Adrenal gland (tissue), 19 donors: ENCODE measurements around the gene MAN2B2. TPM values are rescaled to one million over a fixed set of nuclear protein-coding genes. Genes with fewer than 3 reads are reported as not detected.

ENCODE experiments used
- DNase-seq, 7 donors: peaks; one replicate each; pipeline ENCODE4 v3.0.0-alpha.2; 2019 to 2020
- H3K27ac ChIP-seq, 5 donors: fragments of 200-600 bp; sonication (generic) in 4 of 5; 1 replicate in 3 of 5; 2 replicates in 2 of 5; pipeline versions ENCODE4 v1.5.1 to v1.8.0; 2016 to 2020; ENCODE audit warnings: mild to moderate bottlenecking in 1 of 5
- H3K27me3 ChIP-seq: fragments of 200-600 bp; 2 replicates; pipeline ENCODE4 v1.8.0; 2021
- H3K36me3 ChIP-seq, 2 donors: fragments of 200-600 bp; replicated peaks in 1 of 2; 1 replicate in 1 of 2; 2 replicates in 1 of 2; pipeline versions ENCODE4 v1.5.1 to v1.8.0; 2018 to 2022
- H3K4me1 ChIP-seq, 2 donors: fragments of 200-600 bp; replicated peaks in 1 of 2; 1 replicate in 1 of 2; 2 replicates in 1 of 2; pipeline versions ENCODE4 v1.5.1 to v1.8.0; 2018 to 2021
- H3K4me3 ChIP-seq, 4 donors: fragments of 200-600 bp; sonication (generic) in 3 of 4; one replicate each; pipeline ENCODE4 v1.5.1; 2016 to 2018
- H3K9me3 ChIP-seq, 3 donors: fragments of 200-600 bp; sonication (generic) in 1 of 3; replicated peaks in 1 of 3; 1 replicate in 2 of 3; 2 replicates in 1 of 3; pipeline versions ENCODE4 v1.5.1 to v1.8.0; 2016 to 2021
- CTCF ChIP-seq, 6 experiments: fragments of 450-650 bp in 4 of 6; fragments of 200-600 bp in 2 of 6; sonication (generic) in 1 of 6; IDR thresholded peaks; 1 replicate in 5 of 6; 2 replicates in 1 of 6; pipeline versions ENCODE4 v1.5.1 to v1.8.0; 2016 to 2021; ENCODE audit warnings: antibody characterized with exemption in 6 of 6, mild to moderate bottlenecking in 2 of 6, moderate library complexity in 1 of 6
- POLR2A ChIP-seq, 2 donors: fragments of 450-650 bp; IDR thresholded peaks; one replicate each; pipeline ENCODE4 v1.6.1; 2017; ENCODE audit warnings: antibody characterized with exemption in 2 of 2, mild to moderate bottlenecking in 2 of 2, moderate library complexity in 1 of 2
- WGBS, 4 donors: extraction: QIAGEN DNeasy Blood & Tissue Kit in 2 of 4; methylation state at CpG; one replicate each; pipeline versions ENCODE4 v1.1.5 to v1.1.7; 2013 to 2017; 5-methylcytosine and 5-hydroxymethylcytosine counted together
- intact Hi-C, 2 donors: fragments of 100-400 bp; cut with DNase I; formaldehyde crosslinking; loops; one replicate each; pipeline versions ENCODE4 v1.14.1 to v1.15.0; 2022 to 2023
- long read RNA-seq, 10 donors: library from polyadenylated mRNA in 3 of 10; unstranded in 2 of 10; stranded (forward) in 1 of 10; transcript quantifications; one replicate each; pipeline ENCODE4 v2.0.0 and lab custom pipeline, GENCODE V29; 2021 to 2026
- polyA plus RNA-seq, 3 donors: library from polyadenylated mRNA; stranded (reverse); fragments of 200-250 nt in 2 of 3; fragments of 350-450 nt in 1 of 3; fragmentation: Illumina TruSeq in 1 of 3; extraction: RNeasy Lipid Tissue Mini Kit (QIAGEN cat#74804) in 1 of 3; gene quantifications; one replicate each; pipeline ENCODE4 v1.2.3, GENCODE V29; 2013 to 2014
- total RNA-seq, 9 donors: library from RNA; depleted of rRNA in 4 of 9; stranded (reverse); fragments of >200 nt in 4 of 9; fragments of 120-200 nt in 1 of 9; fragmentation: NEBNext Ultra II Directional in 1 of 9; extraction: Animal tissue kit (Norgen Biotek cat#: 25700) in 1 of 9; gene quantifications; one replicate each; pipeline versions ENCODE4 v1.1.0 to v1.2.4, GENCODE V29; 2013 to 2023
- donor health status: healthy with polysubstance abuse.
- donor health status: Bipolar disorder and iron deficiency.
- donor health status: DM: yes; HTN: yes; CAD: no.
- donor health status: DM: no; HTN: no; CAD: no.
- donor health status: DM: no; HTN: no; CAD: no.
- donor health status: DM: yes; HTN: yes; CAD: no.

Gene MAN2B2
- total RNA-seq (10 to 100 TPM; 10.6 to 50.6 (median 32.5) TPM), polyA plus RNA-seq (10 to 100 TPM in 2 of 3 donors, 1 to 10 TPM in 1; 9.3 to 15.7 (median 14.6) TPM)
- long read RNA-seq, donor 1, full-length matches to known transcripts: 2 of 302 reads
- long read RNA-seq, donor 1, partial matches to known transcripts: 209 of 302 reads
- long read RNA-seq, donor 1, other reads (novel, unspliced or antisense): 91 of 302 reads
- long read RNA-seq, donor 2, partial matches to known transcripts: 12 of 12 reads
- long read RNA-seq, donor 2, other reads (novel, unspliced or antisense): 0 of 12 reads
- long read RNA-seq, donor 3, partial matches to known transcripts: 5 of 10 reads
- long read RNA-seq, donor 3, other reads (novel, unspliced or antisense): 5 of 10 reads
- long read RNA-seq, donor 4, full-length matches to known transcripts: 1 of 13 reads
- long read RNA-seq, donor 4, partial matches to known transcripts: 3 of 13 reads
- long read RNA-seq, donor 4, other reads (novel, unspliced or antisense): 9 of 13 reads
- long read RNA-seq, donor 5, full-length matches to known transcripts: 29 of 54 reads
- long read RNA-seq, donor 5, partial matches to known transcripts: 17 of 54 reads
- long read RNA-seq, donor 5, other reads (novel, unspliced or antisense): 8 of 54 reads
- long read RNA-seq, donor 6, full-length matches to known transcripts: 4 of 31 reads
- long read RNA-seq, donor 6, partial matches to known transcripts: 5 of 31 reads
- long read RNA-seq, donor 6, other reads (novel, unspliced or antisense): 22 of 31 reads
- long read RNA-seq, donor 7: 0 reads
- long read RNA-seq, donor 8, full-length matches to known transcripts: 1 of 1 reads
- long read RNA-seq, donor 8, partial matches to known transcripts: 0 of 1 reads
- long read RNA-seq, donor 8, other reads (novel, unspliced or antisense): 0 of 1 reads
- long read RNA-seq, donor 9: 0 reads
- long read RNA-seq, donor 10: 0 reads

- TF ChIP-seq POLR2A (IDR thresholded peaks at IDR 0.05) (peak; percentile 44 to 54), CTCF (IDR thresholded peaks at IDR 0.05) (peak in 3 of 6 experiments; percentile 12 to 27 (median 21))
- H3K9me3 ChIP-seq: no peaks in the 10 kb centered on the region
- peaks cover 6 to 20% of the 10 kb centered on the region in 2 donors for H3K4me1 ChIP-seq
- intact Hi-C loops: no loop called here
- no peaks in the 10 kb centered on the region for H3K27me3 ChIP-seq
- H3K4me3 ChIP-seq: peak within 1 kb of the TSS; percentile 38 to 96 (median 64)
- H3K27ac ChIP-seq: peak within 1 kb of the TSS in 2 of 5 donors; percentile 42 to 61
- no peaks in the 10 kb centered on the region for H3K36me3 ChIP-seq
- DNase-seq: peak; percentile 81 to 92 (median 88)
- WGBS, 4 donors: 0 to 1% (median 0%) methylated on average over 15 to 62 of the region's 62 CpGs
These were observed at the start of gene MAN2B2 for GRCh38 chr4:6574747-6575502. Gene MAN2B2, plus strand, starts transcription at chr4:6575189. Its CDS starts 22 bp downstream, at chr4:6575211.

GRCh38 chr4:6525474-6525873, 49.5 kb upstream of the MAN2B2 start:
- WGBS, 4 donors: 66 to 83% (median 79%) methylated on average over 9 of the region's 9 CpGs
- no peak overlapping the region for H3K4me3 ChIP-seq
- H3K27me3 ChIP-seq: no peaks in the 10 kb centered on the region
- H3K27ac ChIP-seq: no peak overlapping the region
- no peaks in the 10 kb centered on the region for H3K36me3 ChIP-seq
- TF ChIP-seq CTCF (IDR thresholded peaks at IDR 0.05) (no peak), POLR2A (IDR thresholded peaks at IDR 0.05) (no peak)
- DNase-seq: no peak
- H3K9me3 ChIP-seq: no peaks in the 10 kb centered on the region
- H3K4me1 ChIP-seq: no peaks in the 10 kb centered on the region
- intact Hi-C loops: no loop called here

GRCh38 chr4:6526156-6526555, 48.8 kb upstream of the MAN2B2 start:
- DNase-seq: no peak
- no peaks in the 10 kb centered on the region for H3K27me3 ChIP-seq
- H3K4me1 ChIP-seq: no peaks in the 10 kb centered on the region
- intact Hi-C loops: no loop called here
- no peaks in the 10 kb centered on the region for H3K9me3 ChIP-seq
- no peak overlapping the region for H3K27ac ChIP-seq
- H3K4me3 ChIP-seq: no peak overlapping the region
- 63 to 69% (median 67%) methylated on average over 5 of the region's 5 CpGs for WGBS, 4 donors
- TF ChIP-seq POLR2A (IDR thresholded peaks at IDR 0.05) (no peak), CTCF (IDR thresholded peaks at IDR 0.05) (no peak)
- no peaks in the 10 kb centered on the region for H3K36me3 ChIP-seq
